Kidney (tissue), 14 donors: ENCODE measurements around the gene FABP3. TPM values are rescaled to one million over a fixed set of nuclear protein-coding genes. Genes with fewer than 3 reads are reported as not detected.

Source experiments
- DNase-seq, 5 donors: peaks; one replicate each; pipeline ENCODE4 v3.0.0-alpha.2; 2013 to 2020
- FAIRE-seq: peaks from 2 replicates; lab custom pipeline; 2012; peaks lifted over from hg19 to GRCh38; lab: Jason Lieb, UNC
- H3K27ac ChIP-seq, 2 donors: one replicate each; pipeline ENCODE4 v1.7.0; 2013; ENCODE audit warnings: low read depth in 2 of 2, low read length in 2 of 2, inconsistent platforms in 1 of 2
- H3K27me3 ChIP-seq: one replicate; pipeline ENCODE4 v1.7.1; 2013; ENCODE audit warnings: low read length, inconsistent platforms; ENCODE audit not compliant: control insufficient read depth, insufficient read depth
- H3K36me3 ChIP-seq, 3 donors: one replicate each; pipeline versions ENCODE4 v1.7.0 to v1.7.1; 2013; ENCODE audit warnings: low read length in 3 of 3, control low read depth in 1 of 3, inconsistent platforms in 1 of 3; ENCODE audit not compliant: insufficient read depth in 3 of 3, control insufficient read depth in 2 of 3
- H3K4me1 ChIP-seq, 3 donors: one replicate each; pipeline versions ENCODE4 v1.7.0 to v1.7.1; 2013; ENCODE audit warnings: low read length in 3 of 3, inconsistent platforms in 1 of 3, low read depth in 1 of 3; ENCODE audit not compliant: control insufficient read depth in 2 of 3, insufficient read depth in 2 of 3
- H3K4me3 ChIP-seq, 3 donors: one replicate each; pipeline versions ENCODE4 v1.7.0 to v1.8.1; 2013; ENCODE audit warnings: low read length in 3 of 3, control low read depth in 1 of 3, inconsistent platforms in 1 of 3
- H3K9ac ChIP-seq, 3 donors: one replicate each; pipeline versions ENCODE4 v1.7.0 to v1.7.1; 2013; ENCODE audit warnings: low read length in 3 of 3, control low read depth in 1 of 3, inconsistent platforms in 1 of 3
- H3K9me3 ChIP-seq, 3 donors: one replicate each; pipeline versions ENCODE4 v1.7.0 to v1.7.1; 2013; ENCODE audit warnings: low read length in 3 of 3, control low read depth in 1 of 3, inconsistent platforms in 1 of 3; ENCODE audit not compliant: control insufficient read depth in 2 of 3, insufficient read depth in 1 of 3
- CTCF ChIP-seq: IDR thresholded peaks from 3 replicates; pipeline ENCODE4 v1.5.1; 2012; ENCODE audit warnings: mild to moderate bottlenecking, moderate library complexity, borderline replicate concordance; ENCODE audit not compliant: insufficient read depth; ENCODE audit errors: extremely low read depth
- intact Hi-C: fragments of 100-400 bp; cut with DNase I; formaldehyde crosslinking; loops from one replicate; pipeline ENCODE4 v1.11.1; 2022
- polyA plus RNA-seq: library from polyadenylated mRNA; stranded (reverse); fragments of 350-450 nt; fragmentation: Illumina TruSeq; extraction: RNeasy Lipid Tissue Mini Kit (QIAGEN cat#74804); gene quantifications from one replicate; pipeline ENCODE4 v1.2.3, GENCODE V29; 2014; ENCODE audit warnings: low read depth, low replicate concordance; ENCODE audit not compliant: insufficient read depth
- total RNA-seq: library from RNA; stranded (reverse); fragmentation: NEBNext Ultra II Directional; extraction: Animal tissue kit (Norgen Biotek cat#: 25700); gene quantifications from one replicate; pipeline ENCODE4 v1.2.1, GENCODE V29; 2021
- donor health status: control.
- donor health status: control.
- donor health status: control.
- donor health status: control.
- donor health status: control.
- donor health status: DM: yes; HTN: yes; CAD: no.
- donor health status: Normal renal cell carcinoma (clear cell type).

FABP3 gene
- total and polyA plus RNA-seq, 2 donors from 2014 or later, result 25.0 to 542 TPM

DNA sequence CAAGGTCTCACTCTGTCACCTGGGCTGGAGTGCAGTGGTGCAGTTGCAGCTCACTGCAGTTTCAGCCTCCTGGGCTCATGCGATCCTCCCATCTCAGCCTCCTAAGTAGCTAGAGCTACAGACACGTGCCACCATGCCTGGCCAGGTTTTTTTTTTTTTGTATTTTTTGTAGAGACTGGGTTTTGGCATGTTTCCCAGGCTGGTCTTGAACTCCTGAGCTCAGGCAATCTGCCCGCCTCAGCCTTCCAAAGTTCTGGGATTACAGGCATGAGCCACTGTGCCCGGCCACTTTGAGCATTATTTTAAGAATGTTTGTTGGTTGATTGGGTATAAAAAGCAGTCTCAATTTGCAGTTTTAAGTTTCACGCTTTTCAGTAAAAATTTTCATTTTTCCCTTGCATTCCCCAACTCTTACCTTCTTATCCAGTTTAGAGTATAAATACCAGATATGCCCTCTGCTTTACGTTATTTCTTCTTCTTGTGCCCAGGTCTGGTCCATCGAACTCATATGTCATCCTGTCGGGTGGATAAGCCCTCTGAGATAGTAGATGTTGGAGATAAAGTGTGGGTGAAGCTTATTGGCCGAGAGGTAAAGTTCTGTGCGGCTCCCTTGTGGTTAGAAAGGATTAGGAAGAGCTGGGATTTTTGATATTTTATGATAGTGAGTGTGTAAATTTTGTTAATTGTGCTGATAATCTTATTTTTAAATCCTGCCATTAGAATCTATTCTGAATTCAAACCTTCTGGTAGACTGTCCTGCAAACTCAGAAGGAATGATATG, 36.0 kb downstream of the FABP3 start:
- Histone ChIP-seq H3K27ac (no peak overlapping the region), H3K9ac (no peak overlapping the region), H3K4me1 (peaks cover 0 to 2% (median 0%) of the 10 kb centered on the region in 3 donors), H3K27me3 (no peaks in the 10 kb centered on the region), H3K4me3 (no peak overlapping the region), H3K36me3 (peaks cover 0 to 5% (median 0%) of the 10 kb centered on the region in 3 donors), H3K9me3 (no peaks in the 10 kb centered on the region)
- FAIRE-seq (no peak), DNase-seq (no peak)
- intact Hi-C loops, result no loop called here
- TF ChIP-seq CTCF, result no peak

- Histone ChIP-seq H3K27me3 (no peaks in the 10 kb centered on the region), H3K9ac (no peak overlapping the region), H3K4me1 (peaks cover 0 to 2% (median 0%) of the 10 kb centered on the region in 3 donors), H3K27ac (no peak overlapping the region), H3K36me3 (peaks cover 0 to 5% (median 0%) of the 10 kb centered on the region in 3 donors), H3K9me3 (no peaks in the 10 kb centered on the region), H3K4me3 (no peak overlapping the region)
- DNase-seq, result peak in 2 of 5 donors; percentile 26 to 49
- peak; percentile 11 for FAIRE-seq
- intact Hi-C loops, result no loop called here
- peak; percentile 57 for TF ChIP-seq CTCF
Observed at GRCh38 chr1:31335007-31335406, 37.9 kb downstream of the FABP3 start.

GRCh38 chr1:31327381-31327780, 45.5 kb downstream of the FABP3 start:
- Histone ChIP-seq H3K9ac (no peak overlapping the region), H3K27me3 (no peaks in the 10 kb centered on the region), H3K4me1 (no peaks in the 10 kb centered on the region), H3K36me3 (no peaks in the 10 kb centered on the region), H3K9me3 (no peaks in the 10 kb centered on the region), H3K4me3 (no peak overlapping the region), H3K27ac (no peak overlapping the region)
- FAIRE-seq, result no peak
- no peak for DNase-seq
- no peak for TF ChIP-seq CTCF
- intact Hi-C loops, result no loop called here
